Glutamatergic neuron (in vitro differentiated cells): Measurements from ENCODE around the gene SLC38A8. TPM values are rescaled to one million over a fixed set of nuclear protein-coding genes. Genes with fewer than 3 reads are reported as not detected.
A peak's percentile ranks its signal among the peaks of the same experiment; 100 is the strongest.

Experiments
- DNase-seq: peaks from one replicate; pipeline ENCODE4 v3.0.0; 2022
- H3K27ac Mint-ChIP-seq: one replicate; pipeline ENCODE4 v1.8.0; 2020; ENCODE audit warnings: mild to moderate bottlenecking, mixed read lengths, inconsistent platforms; ENCODE audit not compliant: unreplicated experiment
- H3K27me3 Mint-ChIP-seq: one replicate; pipeline ENCODE4 v1.8.0; 2020; ENCODE audit warnings: mild to moderate bottlenecking, moderate library complexity, mixed read lengths, inconsistent platforms; ENCODE audit not compliant: unreplicated experiment
- H3K36me3 Mint-ChIP-seq: one replicate; pipeline ENCODE4 v1.8.0; 2020; ENCODE audit warnings: mild to moderate bottlenecking, mixed read lengths, inconsistent platforms; ENCODE audit not compliant: unreplicated experiment
- H3K4me1 Mint-ChIP-seq: one replicate; pipeline ENCODE4 v1.8.0; 2020; ENCODE audit warnings: mild to moderate bottlenecking, low read depth, mixed read lengths, inconsistent platforms; ENCODE audit not compliant: unreplicated experiment
- H3K4me3 Mint-ChIP-seq: one replicate; pipeline ENCODE4 v1.8.0; 2020; ENCODE audit warnings: mild to moderate bottlenecking, mixed read lengths, inconsistent platforms; ENCODE audit not compliant: unreplicated experiment
- H3K9me3 Mint-ChIP-seq: one replicate; pipeline ENCODE4 v1.8.0; 2020; ENCODE audit warnings: mild to moderate bottlenecking, moderate library complexity, mixed read lengths, inconsistent platforms; ENCODE audit not compliant: unreplicated experiment
- CTCF ChIP-seq: fragments of 200-600 bp; sonication (generic); IDR thresholded peaks from one replicate; pipeline ENCODE4 v1.5.0; 2021; ENCODE audit not compliant: partially characterized antibody, unreplicated experiment
- total RNA-seq: library from RNA; stranded (reverse); fragmentation: NEBNext Ultra II Directional; extraction: Animal tissue kit (Norgen Biotek cat#: 25700); gene quantifications from one replicate; pipeline ENCODE4 v1.2.1, GENCODE V29; 2021; ENCODE audit not compliant: unreplicated experiment

Gene SLC38A8
- total RNA-seq, 1 donor from 2014 or later: not detected

- Mint-ChIP-seq H3K9me3 (peaks cover 22% of the 10 kb centered on the region), H3K27me3 (peaks cover 15% of the 10 kb centered on the region), H3K4me3 (no peak overlapping the region), H3K27ac (no peak overlapping the region), H3K4me1 (peaks cover 38% of the 10 kb centered on the region), H3K36me3 (peaks cover 7% of the 10 kb centered on the region)
- peak; percentile 75 for TF ChIP-seq CTCF
- DNase-seq: peak; percentile 58
Measured at GRCh38 chr16:84084570-84085270, 42.1 kb upstream of the SLC38A8 start.

GRCh38 chr16:84082835-84083569 is 40.4 kb upstream of the SLC38A8 start:
- TF ChIP-seq CTCF: no peak
- H3K27me3 Mint-ChIP-seq: peaks cover 11% of the 10 kb centered on the region
- H3K4me1 Mint-ChIP-seq: peaks cover 21% of the 10 kb centered on the region
- DNase-seq: no peak
- H3K4me3 Mint-ChIP-seq: no peak overlapping the region
- H3K9me3 Mint-ChIP-seq: peaks cover 11% of the 10 kb centered on the region
- no peak overlapping the region for H3K27ac Mint-ChIP-seq
- H3K36me3 Mint-ChIP-seq: peaks cover 13% of the 10 kb centered on the region

- peaks cover 8% of the 10 kb centered on the region for H3K27me3 Mint-ChIP-seq
- peaks cover 6% of the 10 kb centered on the region for H3K9me3 Mint-ChIP-seq
- no peak overlapping the region for H3K4me3 Mint-ChIP-seq
- TF ChIP-seq CTCF: no peak
- H3K27ac Mint-ChIP-seq: no peak overlapping the region
- peaks cover 17% of the 10 kb centered on the region for H3K36me3 Mint-ChIP-seq
- DNase-seq: no peak
- peaks cover 12% of the 10 kb centered on the region for H3K4me1 Mint-ChIP-seq
Measured at GRCh38 chr16:84082110-84082509, 39.5 kb upstream of the SLC38A8 start.

GRCh38 chr16:84081446-84081989 is 38.9 kb upstream of the SLC38A8 start:
- no peak for DNase-seq
- peaks cover 6% of the 10 kb centered on the region for H3K4me1 Mint-ChIP-seq
- peaks cover 2% of the 10 kb centered on the region for H3K9me3 Mint-ChIP-seq
- TF ChIP-seq CTCF: no peak
- H3K27me3 Mint-ChIP-seq: peaks cover 5% of the 10 kb centered on the region
- H3K4me3 Mint-ChIP-seq: no peak overlapping the region
- H3K36me3 Mint-ChIP-seq: peaks cover 18% of the 10 kb centered on the region
- H3K27ac Mint-ChIP-seq: no peak overlapping the region

- TF ChIP-seq CTCF: no peak
- Mint-ChIP-seq H3K4me1 (no peaks in the 10 kb centered on the region), H3K4me3 (no peak overlapping the region), H3K27me3 (peaks cover 3% of the 10 kb centered on the region), H3K36me3 (peaks cover 18% of the 10 kb centered on the region), H3K27ac (peak overlapping the region; percentile 34), H3K9me3 (no peaks in the 10 kb centered on the region)
- no peak for DNase-seq
Measured at GRCh38 chr16:84080813-84081212, 38.2 kb upstream of the SLC38A8 start.
